Activated gamma-delta T cell treated with Interleukin-2 at 50 U/mL for 16 hours (primary cell): ENCODE measurements around the gene HDAC6.
"Not testable (repeated sequence)": the region's sequence is repeated elsewhere in the genome, so short reads cannot be mapped to it uniquely, and the experiment has no call there.

Experiments used
- DNase-seq: peaks from one replicate; pipeline ENCODE4 v3.0.0-alpha.2; 2020

HDAC6 gene

GRCh38 chrX:48790477-48790876 is 11.4 kb upstream of the HDAC6 start:
- no peak for DNase-seq

GRCh38 chrX:48791063-48791820 is 10.6 kb upstream of the HDAC6 start:
- DNase-seq, result no peak

GRCh38 chrX:48792219-48792618 is 9.6 kb upstream of the HDAC6 start:
- no peak for DNase-seq

- no peak for DNase-seq
Observed at GRCh38 chrX:48793935-48794334, 7.9 kb upstream of the HDAC6 start.

GRCh38 chrX:48794340-48794910 is 7.4 kb upstream of the HDAC6 start:
- no peak for DNase-seq

GRCh38 chrX:48794911-48795515 is 6.9 kb upstream of the HDAC6 start:
- no peak for DNase-seq

- no peak for DNase-seq
Observed at GRCh38 chrX:48798318-48798717, 3.5 kb upstream of the HDAC6 start.

GRCh38 chrX:48800574-48801279 is 1.1 kb upstream of the HDAC6 start:
- DNase-seq, result no peak

- peak; percentile 46 for DNase-seq
Observed at GRCh38 chrX:48802089-48802904, 430 bp downstream of the HDAC6 start.

GRCh38 chrX:48802905-48803200 is 986 bp downstream of the HDAC6 start:
- DNase-seq, result no peak

- DNase-seq, result no peak
Observed at GRCh38 chrX:48806081-48806480, 4.2 kb downstream of the HDAC6 start.

- no peak for DNase-seq
Observed at GRCh38 chrX:48813644-48814043, 11.8 kb downstream of the HDAC6 start.

GRCh38 chrX:48814722-48815121 is 12.9 kb downstream of the HDAC6 start:
- no peak for DNase-seq

GRCh38 chrX:48815266-48815665 is 13.4 kb downstream of the HDAC6 start:
- DNase-seq, result no peak

GRCh38 chrX:48816014-48816810 is 14.3 kb downstream of the HDAC6 start:
- no peak for DNase-seq

- no peak for DNase-seq
Observed at GRCh38 chrX:48818098-48818497, 16.2 kb downstream of the HDAC6 start.

- no peak for DNase-seq
Observed at GRCh38 chrX:48818866-48819265, 17.0 kb downstream of the HDAC6 start.

- not testable (repeated sequence) for DNase-seq
Observed at GRCh38 chrX:48819394-48819793, 17.5 kb downstream of the HDAC6 start.

GRCh38 chrX:48823053-48823452 is 21.2 kb downstream of the HDAC6 start:
- no peak for DNase-seq

GRCh38 chrX:48824066-48824465 is 22.2 kb downstream of the HDAC6 start:
- no peak for DNase-seq

- DNase-seq, result no peak
Observed at GRCh38 chrX:48826135-48826875, 24.4 kb downstream of the HDAC6 start, which contains the start of gene ERAS. Gene ERAS, plus strand, starts transcription at chrX:48826513. Its CDS starts 2,611 bp downstream, at chrX:48829124.
